B cell (primary cell): ENCODE measurements around the gene STAT5B. TPM values are rescaled to one million over a fixed set of nuclear protein-coding genes. Genes with fewer than 3 reads are reported as not detected.

Experiments
- ATAC-seq: fragments of 200-7000 bp; cut with Tn5 transposase; one replicate; pipeline ENCODE4 v1.10.0; 2021; ENCODE audit warnings: low read depth, mild to moderate bottlenecking, moderate number of reproducible peaks, moderate library complexity
- CTCF ChIA-PET: fragments of 350-600 bp; sonication (Branson Sonifier 250); formaldehyde crosslinking; loops from one replicate; lab custom pipeline; 2021; ENCODE audit warnings: antibody characterized with exemption, inconsistent platforms; lab: Charles Lee
- POLR2A ChIA-PET: fragments of 350-600 bp; sonication (Branson Sonifier 250); formaldehyde crosslinking; loops from one replicate; lab custom pipeline; 2021; ENCODE audit warnings: antibody characterized with exemption; lab: Charles Lee
- DNase-seq: peaks from one replicate; pipeline ENCODE4 v3.0.0; 2013
- H2AFZ ChIP-seq: 2 replicates; pipeline ENCODE4 v1.6.1; 2012; ENCODE audit warnings: mild to moderate bottlenecking, low read depth, low read length; ENCODE audit not compliant: insufficient read depth, poor library complexity, severe bottlenecking
- H3K27ac ChIP-seq, 2 donors: 1 replicate in 1 of 2; 2 replicates in 1 of 2; pipeline ENCODE4 v1.5.1; 2012 to 2013; ENCODE audit warnings: low read length in 2 of 2, mild to moderate bottlenecking in 2 of 2, moderate library complexity in 1 of 2
- H3K27me3 ChIP-seq, 4 experiments: fragments of 200-600 bp in 1 of 4; sonication (generic) in 1 of 4; replicated peaks in 1 of 4; 1 replicate in 2 of 4; 2 replicates in 2 of 4; pipeline versions ENCODE4 v1.6.1 to v1.7.0; 2013 to 2016; ENCODE audit warnings: low read length in 3 of 4, mild to moderate bottlenecking in 2 of 4, mixed read lengths in 1 of 4, moderate library complexity in 1 of 4; ENCODE audit not compliant: insufficient read depth in 4 of 4, control insufficient read depth in 3 of 4; ENCODE audit errors: control extremely low read depth in 1 of 4
- H3K36me3 ChIP-seq, 2 experiments: replicated peaks in 1 of 2; 1 replicate in 1 of 2; 2 replicates in 1 of 2; pipeline versions ENCODE4 v1.6.1 to v1.7.1; 2013; ENCODE audit warnings: low read length in 1 of 2; ENCODE audit not compliant: insufficient read depth in 2 of 2, control insufficient read depth in 1 of 2; ENCODE audit errors: control extremely low read depth in 1 of 2, extremely low read depth in 1 of 2
- H3K4me1 ChIP-seq, 2 donors: fragments of 200-600 bp in 1 of 2; sonication (generic) in 1 of 2; 1 replicate in 1 of 2; 2 replicates in 1 of 2; pipeline versions ENCODE4 v1.5.1 to v1.6.1; 2013 to 2017; ENCODE audit warnings: low read length in 2 of 2; ENCODE audit not compliant: control insufficient read depth in 2 of 2, insufficient read depth in 2 of 2
- H3K4me2 ChIP-seq: replicated peaks from 2 replicates; pipeline ENCODE3; 2012; ENCODE audit warnings: mild to moderate bottlenecking, low read depth, low read length; ENCODE audit not compliant: poor library complexity, severe bottlenecking
- H3K4me3 ChIP-seq, 5 experiments: fragments of 200-600 bp in 1 of 5; sonication (generic) in 1 of 5; 1 replicate in 3 of 5; 2 replicates in 2 of 5; pipeline versions ENCODE4 v1.5.1 to v1.7.0; 2011 to 2016; ENCODE audit warnings: low read length in 4 of 5, mild to moderate bottlenecking in 4 of 5, low read depth in 2 of 5, control low read depth in 1 of 5, moderate library complexity in 1 of 5; ENCODE audit not compliant: insufficient read depth in 1 of 5; ENCODE audit errors: control extremely low read depth in 1 of 5, extremely low read depth in 1 of 5
- H3K79me2 ChIP-seq: fragments of 200-600 bp; sonication (generic); one replicate; pipeline ENCODE4 v1.6.0; 2016; ENCODE audit warnings: low read length; ENCODE audit not compliant: control insufficient read depth, insufficient read depth
- H3K9ac ChIP-seq: fragments of 200-600 bp; sonication (generic); 2 replicates; pipeline ENCODE4 v1.6.1; 2017; ENCODE audit warnings: mild to moderate bottlenecking, low read length, moderate library complexity
- H3K9me3 ChIP-seq, 3 donors: one replicate each; pipeline versions ENCODE4 v1.6.1 to v1.7.1; 2013; ENCODE audit warnings: low read length in 2 of 3; ENCODE audit not compliant: control insufficient read depth in 2 of 3, insufficient read depth in 1 of 3; ENCODE audit errors: control extremely low read depth in 1 of 3
- H4K20me1 ChIP-seq: 2 replicates; pipeline ENCODE4 v1.6.0; 2012; ENCODE audit warnings: mild to moderate bottlenecking, low read length; ENCODE audit not compliant: insufficient read depth, control insufficient read depth, poor library complexity, severe bottlenecking
- H3K27ac Mint-ChIP-seq: one replicate; pipeline ENCODE4 v1.8.0; 2021; ENCODE audit warnings: mixed read lengths
- H3K27me3 Mint-ChIP-seq: one replicate; pipeline ENCODE4 v1.8.0; 2021; ENCODE audit warnings: mixed read lengths
- H3K4me1 Mint-ChIP-seq: one replicate; pipeline ENCODE4 v1.8.0; 2021; ENCODE audit warnings: mixed read lengths
- H3K4me3 Mint-ChIP-seq: one replicate; pipeline ENCODE4 v1.8.0; 2021; ENCODE audit warnings: mixed read lengths
- H3K9me3 Mint-ChIP-seq: one replicate; pipeline ENCODE4 v1.8.0; 2022; ENCODE audit warnings: mixed read lengths; ENCODE audit not compliant: insufficient read depth
- EZH2 ChIP-seq: IDR thresholded peaks from 2 replicates; pipeline ENCODE4 v1.6.1; 2012; ENCODE audit warnings: borderline replicate concordance, low read depth, mild to moderate bottlenecking, moderate library complexity, low read length; ENCODE audit not compliant: insufficient read depth, poor library complexity, severe bottlenecking
- WGBS: methylation state at CpG from one replicate; pipeline ENCODE4 v1.1.5; 2013; ENCODE audit warnings: missing lambda C conversion rate; ENCODE audit not compliant: insufficient coverage; 5-methylcytosine and 5-hydroxymethylcytosine counted together
- intact Hi-C: fragments of 100-400 bp; cut with micrococcal nuclease; formaldehyde crosslinking; loops from one replicate; pipeline ENCODE4 v1.10.0; 2022
- polyA plus RNA-seq: library from polyadenylated mRNA; depleted of rRNA; stranded (reverse); fragments of >200 nt; gene quantifications from 2 replicates; pipeline ENCODE4 v1.2.3, GENCODE V29; 2012
- total RNA-seq, 2 donors: library from RNA; stranded (reverse); fragments of 120-200 nt in 1 of 2; gene quantifications; 1 replicate in 1 of 2; 2 replicates in 1 of 2; pipeline versions ENCODE4 v1.2.3 to v1.2.4, GENCODE V29; 2013 to 2022
- TF ChIP-seq, protein P1 (sequence below): fragments of 200-600 bp; IDR thresholded peaks from one replicate; pipeline ENCODE4 v1.8.0; 2022; ENCODE audit warnings: antibody characterized with exemption, mild to moderate bottlenecking

Gene STAT5B
- total and polyA plus RNA-seq, 2 donors (not counting 1 experiment from before 2014, with no cell fraction given): 70.0 to 103 TPM

DNA sequence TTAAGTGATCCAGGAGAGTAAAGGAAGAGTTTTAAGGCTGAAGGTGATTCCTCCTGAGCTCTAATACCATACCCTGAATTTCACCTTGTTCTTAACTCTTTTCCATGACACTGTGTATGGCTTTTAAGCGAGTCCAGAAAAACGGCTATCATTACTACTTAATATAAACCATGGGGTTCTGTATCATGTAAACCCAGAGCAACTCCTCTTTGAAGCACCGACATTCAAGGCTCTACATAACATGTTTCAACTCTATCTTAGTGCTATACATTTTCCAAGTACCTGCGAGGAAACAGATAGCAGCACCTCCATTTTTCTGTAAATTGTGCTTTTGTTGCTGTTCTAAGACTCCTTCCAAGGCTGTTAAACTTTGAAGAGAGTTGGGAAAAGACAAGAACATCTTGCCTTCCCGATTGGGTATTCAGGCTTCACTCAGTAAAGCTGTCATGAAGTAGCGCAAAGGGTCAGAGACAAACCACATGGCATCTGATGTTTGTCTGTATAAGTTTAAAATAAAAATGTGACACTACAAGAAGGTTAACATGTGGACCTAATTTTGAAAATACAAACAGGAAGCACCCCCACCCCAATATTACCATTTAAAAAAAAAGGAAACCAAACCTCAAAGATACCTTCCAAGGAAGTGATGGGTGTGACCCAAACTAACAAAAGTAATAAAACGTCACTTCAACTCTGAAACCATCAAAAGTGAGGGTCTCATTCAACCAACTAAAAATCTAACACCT is 3.9 kb downstream of the STAT5B start:
- Histone ChIP-seq H4K20me1 (no peaks in the 10 kb centered on the region), H3K4me3 (no peak overlapping the region), H3K4me1 (peaks cover 44% of the 10 kb centered on the region in 2 donors), H3K27ac (peak overlapping the region; percentile 1 to 11), H3K9me3 (no peaks in the 10 kb centered on the region), H3K27me3 (no peaks in the 10 kb centered on the region), H3K79me2 (peaks cover 80% of the 10 kb centered on the region), H3K4me2 (peak overlapping the region; percentile 41), H3K9ac (no peak overlapping the region), H3K36me3 (no peaks in the 10 kb centered on the region), H2AFZ (no peak overlapping the region)
- intact Hi-C loops: loop anchor here (10.0 kb wide), 1 partner anchor 48 kb away; no protein-coding TSS in a partner anchor
- WGBS: 79% methylated on average over 3 of the region's 7 CpGs
- POLR2A ChIA-PET: no interaction called here
- ATAC-seq (no peak), DNase-seq (peak; percentile 9)
- Mint-ChIP-seq H3K4me1 (peaks cover 65% of the 10 kb centered on the region), H3K9me3 (no peaks in the 10 kb centered on the region), H3K27ac (peak overlapping the region; percentile 43), H3K27me3 (no peaks in the 10 kb centered on the region), H3K4me3 (peak overlapping the region; percentile 47)
- CTCF ChIA-PET: interaction anchor here (1.1 kb wide), 1 partner anchor 50 kb away, joined by 3 read pairs; no protein-coding TSS in a partner anchor
- TF ChIP-seq, protein P1, sequence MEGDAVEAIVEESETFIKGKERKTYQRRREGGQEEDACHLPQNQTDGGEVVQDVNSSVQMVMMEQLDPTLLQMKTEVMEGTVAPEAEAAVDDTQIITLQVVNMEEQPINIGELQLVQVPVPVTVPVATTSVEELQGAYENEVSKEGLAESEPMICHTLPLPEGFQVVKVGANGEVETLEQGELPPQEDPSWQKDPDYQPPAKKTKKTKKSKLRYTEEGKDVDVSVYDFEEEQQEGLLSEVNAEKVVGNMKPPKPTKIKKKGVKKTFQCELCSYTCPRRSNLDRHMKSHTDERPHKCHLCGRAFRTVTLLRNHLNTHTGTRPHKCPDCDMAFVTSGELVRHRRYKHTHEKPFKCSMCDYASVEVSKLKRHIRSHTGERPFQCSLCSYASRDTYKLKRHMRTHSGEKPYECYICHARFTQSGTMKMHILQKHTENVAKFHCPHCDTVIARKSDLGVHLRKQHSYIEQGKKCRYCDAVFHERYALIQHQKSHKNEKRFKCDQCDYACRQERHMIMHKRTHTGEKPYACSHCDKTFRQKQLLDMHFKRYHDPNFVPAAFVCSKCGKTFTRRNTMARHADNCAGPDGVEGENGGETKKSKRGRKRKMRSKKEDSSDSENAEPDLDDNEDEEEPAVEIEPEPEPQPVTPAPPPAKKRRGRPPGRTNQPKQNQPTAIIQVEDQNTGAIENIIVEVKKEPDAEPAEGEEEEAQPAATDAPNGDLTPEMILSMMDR: no peak
- no peak for TF ChIP-seq EZH2

DNA sequence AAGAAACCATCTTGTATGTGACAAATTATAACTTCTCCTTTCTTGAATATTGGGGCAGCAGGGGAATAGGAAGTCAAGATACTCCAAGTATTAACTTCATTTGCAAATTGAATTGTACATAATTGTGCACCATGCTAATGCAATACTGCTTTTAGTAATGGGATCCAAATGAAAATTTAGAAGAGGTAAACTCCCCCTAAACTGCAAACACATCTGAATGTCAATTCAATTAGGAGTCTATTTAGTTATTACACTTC is 4.5 kb downstream of the STAT5B start:
- H3K4me1 ChIP-seq: peaks cover 37 to 41% of the 10 kb centered on the region in 2 donors
- ChIA-PET CTCF (interaction anchor here (0.6 kb wide), 1 partner anchor 192 kb away, joined by 3 read pairs; no protein-coding TSS in a partner anchor), POLR2A (no interaction called here)
- intact Hi-C loops: loop anchor here (10.0 kb wide), 1 partner anchor 47 kb away; no protein-coding TSS in a partner anchor
- H3K36me3 ChIP-seq: no peaks in the 10 kb centered on the region
- peaks cover 86% of the 10 kb centered on the region for H3K79me2 ChIP-seq
- TF ChIP-seq, protein P1: no peak
- TF ChIP-seq EZH2: no peak
- H3K9me3 Mint-ChIP-seq: no peaks in the 10 kb centered on the region
- no peak for ATAC-seq
- H3K4me3 Mint-ChIP-seq: peak overlapping the region; percentile 1
- H2AFZ ChIP-seq: no peak overlapping the region
- H3K27me3 ChIP-seq: no peaks in the 10 kb centered on the region
- peak overlapping the region; percentile 43 for H3K27ac Mint-ChIP-seq
- H3K4me1 Mint-ChIP-seq: peaks cover 61% of the 10 kb centered on the region
- peak overlapping the region; percentile 41 for H3K4me2 ChIP-seq
- no peak overlapping the region for H3K9ac ChIP-seq
- no peaks in the 10 kb centered on the region for H4K20me1 ChIP-seq
- H3K27ac ChIP-seq: peak overlapping the region in 1 of 2 donors; percentile 1
- H3K9me3 ChIP-seq: no peaks in the 10 kb centered on the region
- no peaks in the 10 kb centered on the region for H3K27me3 Mint-ChIP-seq
- DNase-seq: no peak
- H3K4me3 ChIP-seq: no peak overlapping the region
